Liver (tissue), 9 donors: Measurements from ENCODE around the gene APOBEC3H. TPM values are rescaled to one million over a fixed set of nuclear protein-coding genes. Genes with fewer than 3 reads are reported as not detected.

ENCODE experiments used
- DNase-seq: peaks from one replicate; pipeline ENCODE4 v3.0.0-alpha.2; 2017; ENCODE audit warnings: low spot score
- H3K27ac ChIP-seq, 2 donors: one replicate each; pipeline ENCODE4 v1.7.0; 2013; ENCODE audit warnings: inconsistent platforms in 2 of 2, low read length in 2 of 2, control low read depth in 1 of 2, low read depth in 1 of 2, mild to moderate bottlenecking in 1 of 2
- H3K27me3 ChIP-seq, 4 donors: one replicate each; pipeline versions ENCODE4 v1.6.1 to v1.7.0; 2013; ENCODE audit warnings: low read length in 3 of 4, inconsistent platforms in 1 of 4, mild to moderate bottlenecking in 1 of 4, moderate library complexity in 1 of 4; ENCODE audit not compliant: control insufficient read depth in 4 of 4, insufficient read depth in 4 of 4
- H3K36me3 ChIP-seq, 4 donors: one replicate each; pipeline versions ENCODE4 v1.6.1 to v1.7.0; 2013; ENCODE audit warnings: low read length in 3 of 4, mild to moderate bottlenecking in 3 of 4, low read depth in 1 of 4, moderate library complexity in 1 of 4; ENCODE audit not compliant: control insufficient read depth in 4 of 4, insufficient read depth in 3 of 4
- H3K4me1 ChIP-seq, 4 donors: one replicate each; pipeline versions ENCODE4 v1.6.1 to v1.7.0; 2013; ENCODE audit warnings: low read length in 3 of 4, mild to moderate bottlenecking in 3 of 4, moderate library complexity in 1 of 4; ENCODE audit not compliant: control insufficient read depth in 4 of 4, insufficient read depth in 4 of 4
- H3K4me3 ChIP-seq, 3 donors: one replicate each; pipeline versions ENCODE4 v1.6.1 to v1.7.0; 2013; ENCODE audit warnings: low read length in 3 of 3, control low read depth in 1 of 3, low read depth in 1 of 3, mild to moderate bottlenecking in 1 of 3
- H3K9ac ChIP-seq, 2 donors: one replicate each; pipeline ENCODE4 v1.7.0; 2013; ENCODE audit warnings: low read length in 2 of 2, mild to moderate bottlenecking in 2 of 2, moderate library complexity in 2 of 2, control low read depth in 1 of 2, low read depth in 1 of 2
- H3K9me3 ChIP-seq, 4 donors: one replicate each; pipeline versions ENCODE4 v1.6.1 to v1.7.0; 2013; ENCODE audit warnings: low read length in 3 of 4; ENCODE audit not compliant: control insufficient read depth in 4 of 4
- EGR1 ChIP-seq, 2 donors: IDR thresholded peaks; 2 replicates each; pipeline ENCODE4 v1.6.1; 2016 to 2018; ENCODE audit warnings: antibody characterized with exemption in 2 of 2, low read depth in 2 of 2
- FOXA1 ChIP-seq: IDR thresholded peaks from 2 replicates; pipeline ENCODE4 v1.6.1; 2016; ENCODE audit warnings: antibody characterized with exemption
- FOXA2 ChIP-seq: IDR thresholded peaks from 2 replicates; pipeline ENCODE4 v1.6.1; 2016; ENCODE audit warnings: antibody characterized with exemption
- GABPA ChIP-seq, 2 donors: IDR thresholded peaks in 1 of 2; conservative IDR thresholded peaks in 1 of 2; 2 replicates each; pipeline ENCODE4 v1.6.1; 2016; ENCODE audit warnings: antibody characterized with exemption in 2 of 2, mild to moderate bottlenecking in 1 of 2, moderate library complexity in 1 of 2
- HNF4A ChIP-seq, 2 donors: conservative IDR thresholded peaks; 2 replicates each; pipeline ENCODE4 v1.6.1; 2016; ENCODE audit warnings: antibody characterized with exemption in 2 of 2, mild to moderate bottlenecking in 2 of 2
- HNF4G ChIP-seq: IDR thresholded peaks from 2 replicates; pipeline ENCODE4 v1.6.1; 2016; ENCODE audit warnings: antibody characterized with exemption
- JUND ChIP-seq, 2 donors: IDR thresholded peaks; 2 replicates each; pipeline ENCODE4 v1.6.1; 2016; ENCODE audit warnings: antibody characterized with exemption in 2 of 2
- NR2F2 ChIP-seq: IDR thresholded peaks from 2 replicates; pipeline ENCODE4 v1.6.1; 2016; ENCODE audit warnings: antibody characterized with exemption
- RXRA ChIP-seq, 2 donors: IDR thresholded peaks; 2 replicates each; pipeline ENCODE4 v1.6.1; 2017 to 2018; ENCODE audit warnings: antibody characterized with exemption in 2 of 2, mild to moderate bottlenecking in 1 of 2
- TAF1 ChIP-seq: conservative IDR thresholded peaks from 2 replicates; pipeline ENCODE4 v1.6.1; 2016; ENCODE audit warnings: antibody characterized with exemption, mild to moderate bottlenecking
- YY1 ChIP-seq: IDR thresholded peaks from 2 replicates; pipeline ENCODE4 v1.6.1; 2016; ENCODE audit warnings: antibody characterized with exemption, mild to moderate bottlenecking
- WGBS: extraction: QIAGEN DNeasy Blood & Tissue Kit; methylation state at CpG from one replicate; pipeline ENCODE4 v1.1.7; 2013; 5-methylcytosine and 5-hydroxymethylcytosine counted together
- polyA plus RNA-seq, 2 donors: library from polyadenylated mRNA; stranded (reverse) in 1 of 2; unstranded in 1 of 2; fragments of 200-250 nt in 1 of 2; fragments of >200 nt in 1 of 2; fragmentation: Nextera tagmentation in 1 of 2; extraction: Ambion mirVana in 1 of 2; gene quantifications; one replicate each; pipeline versions ENCODE4 v1.2.1 to v1.2.3, GENCODE V29; 2013 to 2015
- total RNA-seq, 2 donors: library from RNA; depleted of rRNA; stranded (reverse); fragments of >200 nt; gene quantifications; one replicate each; pipeline ENCODE4 v1.2.3, GENCODE V29; 2014
- TF ChIP-seq, protein P1 (sequence below): IDR thresholded peaks from 2 replicates; pipeline ENCODE4 v1.6.1; 2016; ENCODE audit warnings: antibody characterized with exemption, mild to moderate bottlenecking
- TF ChIP-seq, protein P2 (sequence below): fragments of 150-350 bp; IDR thresholded peaks from 2 replicates; pipeline ENCODE4 v1.5.1; 2017; ENCODE audit warnings: improper control_type of control experiment, low read depth, low read length; ENCODE audit not compliant: missing input control
- TF ChIP-seq, protein P3 (sequence below): IDR thresholded peaks from 2 replicates; pipeline ENCODE4 v1.6.1; 2016; ENCODE audit warnings: antibody characterized with exemption
- TF ChIP-seq, protein P4 (sequence below): IDR thresholded peaks from 2 replicates; pipeline ENCODE4 v1.6.1; 2016; ENCODE audit warnings: antibody characterized with exemption
- donor health status: healthy.
- donor health status: healthy.
- donor health status: healthy.
- donor health status: healthy.
- donor health status: healthy.

Gene APOBEC3H
- total and polyA plus RNA-seq, 4 donors, result 0.25 TPM; not detected in 3

DNA sequence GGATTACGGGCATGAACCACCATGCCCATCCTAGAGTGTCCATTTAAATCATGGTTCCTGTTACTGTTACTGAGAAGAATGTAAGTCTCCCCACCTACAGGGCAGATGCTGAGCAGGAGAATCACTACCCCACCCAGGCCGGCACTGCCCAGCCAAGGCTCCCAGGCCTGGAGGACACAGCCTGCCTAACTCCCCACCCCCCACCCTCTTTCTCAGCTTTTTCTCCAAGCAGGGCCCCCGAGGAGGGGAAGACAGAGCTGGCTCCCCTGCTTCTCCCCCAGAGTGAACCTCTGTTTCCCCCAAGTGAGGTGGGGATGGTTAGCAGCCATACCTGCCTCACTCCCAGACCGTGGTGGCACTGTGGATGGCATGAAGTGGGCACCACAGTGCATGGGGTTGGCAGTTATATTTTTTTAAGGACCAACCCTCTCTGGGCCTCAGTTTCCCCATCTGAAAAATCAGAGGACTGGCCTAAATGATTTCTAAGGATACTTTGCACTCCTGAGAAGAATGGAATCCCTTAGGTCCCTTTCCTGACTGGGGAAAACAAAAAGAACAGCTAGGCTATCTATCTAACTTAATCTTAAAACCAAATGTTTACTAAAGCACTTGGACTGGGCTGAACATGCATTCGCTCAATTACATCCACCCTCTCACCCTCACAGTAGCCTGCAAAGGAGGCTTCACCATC lies 50.4 kb downstream of the APOBEC3H start:
- Histone ChIP-seq H3K4me3 (no peak overlapping the region), H3K9me3 (no peaks in the 10 kb centered on the region), H3K27me3 (no peaks in the 10 kb centered on the region), H3K27ac (peak overlapping the region; percentile 19 to 23), H3K4me1 (peaks cover 13 to 57% (median 38%) of the 10 kb centered on the region in 4 donors), H3K36me3 (peaks cover 0 to 4% (median under 1%) of the 10 kb centered on the region in 4 donors), H3K9ac (no peak overlapping the region)
- DNase-seq, result peak; percentile 34
- TF ChIP-seq HNF4A (conservative IDR thresholded peaks at IDR 0.05) (no peak), GABPA (IDR thresholded peaks at IDR 0.05 in 1 of 2, conservative IDR thresholded peaks at IDR 0.05 in 1 of 2) (no peak), HNF4G (no peak), RXRA (IDR thresholded peaks at IDR 0.05) (no peak), FOXA2 (no peak), NR2F2 (no peak)
- TF ChIP-seq, protein P1, sequence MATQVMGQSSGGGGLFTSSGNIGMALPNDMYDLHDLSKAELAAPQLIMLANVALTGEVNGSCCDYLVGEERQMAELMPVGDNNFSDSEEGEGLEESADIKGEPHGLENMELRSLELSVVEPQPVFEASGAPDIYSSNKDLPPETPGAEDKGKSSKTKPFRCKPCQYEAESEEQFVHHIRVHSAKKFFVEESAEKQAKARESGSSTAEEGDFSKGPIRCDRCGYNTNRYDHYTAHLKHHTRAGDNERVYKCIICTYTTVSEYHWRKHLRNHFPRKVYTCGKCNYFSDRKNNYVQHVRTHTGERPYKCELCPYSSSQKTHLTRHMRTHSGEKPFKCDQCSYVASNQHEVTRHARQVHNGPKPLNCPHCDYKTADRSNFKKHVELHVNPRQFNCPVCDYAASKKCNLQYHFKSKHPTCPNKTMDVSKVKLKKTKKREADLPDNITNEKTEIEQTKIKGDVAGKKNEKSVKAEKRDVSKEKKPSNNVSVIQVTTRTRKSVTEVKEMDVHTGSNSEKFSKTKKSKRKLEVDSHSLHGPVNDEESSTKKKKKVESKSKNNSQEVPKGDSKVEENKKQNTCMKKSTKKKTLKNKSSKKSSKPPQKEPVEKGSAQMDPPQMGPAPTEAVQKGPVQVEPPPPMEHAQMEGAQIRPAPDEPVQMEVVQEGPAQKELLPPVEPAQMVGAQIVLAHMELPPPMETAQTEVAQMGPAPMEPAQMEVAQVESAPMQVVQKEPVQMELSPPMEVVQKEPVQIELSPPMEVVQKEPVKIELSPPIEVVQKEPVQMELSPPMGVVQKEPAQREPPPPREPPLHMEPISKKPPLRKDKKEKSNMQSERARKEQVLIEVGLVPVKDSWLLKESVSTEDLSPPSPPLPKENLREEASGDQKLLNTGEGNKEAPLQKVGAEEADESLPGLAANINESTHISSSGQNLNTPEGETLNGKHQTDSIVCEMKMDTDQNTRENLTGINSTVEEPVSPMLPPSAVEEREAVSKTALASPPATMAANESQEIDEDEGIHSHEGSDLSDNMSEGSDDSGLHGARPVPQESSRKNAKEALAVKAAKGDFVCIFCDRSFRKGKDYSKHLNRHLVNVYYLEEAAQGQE, result no peak
- 82% methylated on average over 5 of the region's 5 CpGs for WGBS

DNA sequence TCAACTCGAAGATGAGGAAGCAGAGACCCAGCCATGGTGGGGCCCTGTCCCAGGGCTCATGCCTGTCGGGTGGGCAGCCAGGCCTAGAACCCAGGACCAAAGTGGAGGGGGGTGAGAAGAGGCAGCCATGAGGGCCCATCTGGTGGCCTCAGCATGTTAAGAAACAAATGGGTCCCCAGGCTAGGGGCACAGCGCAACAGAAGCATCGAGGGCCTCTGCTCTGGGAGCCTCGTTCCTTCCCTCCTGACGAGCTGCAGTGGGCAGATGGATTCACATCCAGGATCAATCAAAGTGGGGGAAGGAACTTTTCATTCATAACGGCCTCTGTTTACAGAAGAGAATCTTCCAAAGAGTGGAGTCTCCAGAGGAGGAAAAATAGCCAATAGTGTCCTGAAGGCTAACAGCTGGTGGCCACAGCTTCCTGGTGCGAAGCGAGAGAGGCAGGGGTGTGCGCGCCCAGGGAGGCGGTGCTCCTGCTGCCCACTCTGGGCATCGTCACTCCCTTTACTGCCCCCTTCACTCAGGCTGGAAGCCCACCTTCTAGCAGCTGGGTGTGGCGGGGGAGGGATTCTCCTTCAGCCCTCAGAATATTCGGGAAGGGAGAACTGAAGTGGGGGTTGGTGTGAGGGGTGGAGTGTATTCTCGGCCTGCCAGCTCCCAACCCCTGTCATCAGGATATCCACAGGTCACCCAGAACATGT lies 51.1 kb downstream of the APOBEC3H start:
- Histone ChIP-seq H3K4me3 (no peak overlapping the region), H3K9ac (no peak overlapping the region), H3K36me3 (peaks cover 0 to 4% (median under 1%) of the 10 kb centered on the region in 4 donors), H3K27ac (peak overlapping the region; percentile 19 to 23), H3K27me3 (no peaks in the 10 kb centered on the region), H3K9me3 (no peaks in the 10 kb centered on the region), H3K4me1 (peaks cover 16 to 61% (median 40%) of the 10 kb centered on the region in 4 donors)
- DNase-seq, result peak; percentile 31
- TF ChIP-seq, protein P2, sequence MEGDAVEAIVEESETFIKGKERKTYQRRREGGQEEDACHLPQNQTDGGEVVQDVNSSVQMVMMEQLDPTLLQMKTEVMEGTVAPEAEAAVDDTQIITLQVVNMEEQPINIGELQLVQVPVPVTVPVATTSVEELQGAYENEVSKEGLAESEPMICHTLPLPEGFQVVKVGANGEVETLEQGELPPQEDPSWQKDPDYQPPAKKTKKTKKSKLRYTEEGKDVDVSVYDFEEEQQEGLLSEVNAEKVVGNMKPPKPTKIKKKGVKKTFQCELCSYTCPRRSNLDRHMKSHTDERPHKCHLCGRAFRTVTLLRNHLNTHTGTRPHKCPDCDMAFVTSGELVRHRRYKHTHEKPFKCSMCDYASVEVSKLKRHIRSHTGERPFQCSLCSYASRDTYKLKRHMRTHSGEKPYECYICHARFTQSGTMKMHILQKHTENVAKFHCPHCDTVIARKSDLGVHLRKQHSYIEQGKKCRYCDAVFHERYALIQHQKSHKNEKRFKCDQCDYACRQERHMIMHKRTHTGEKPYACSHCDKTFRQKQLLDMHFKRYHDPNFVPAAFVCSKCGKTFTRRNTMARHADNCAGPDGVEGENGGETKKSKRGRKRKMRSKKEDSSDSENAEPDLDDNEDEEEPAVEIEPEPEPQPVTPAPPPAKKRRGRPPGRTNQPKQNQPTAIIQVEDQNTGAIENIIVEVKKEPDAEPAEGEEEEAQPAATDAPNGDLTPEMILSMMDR, result no peak
- no peak for TF ChIP-seq TAF1
- no peak for TF ChIP-seq EGR1 (IDR thresholded peaks at IDR 0.05; ENCODE audit: low read depth in 2 of 2)
- TF ChIP-seq, protein P3, sequence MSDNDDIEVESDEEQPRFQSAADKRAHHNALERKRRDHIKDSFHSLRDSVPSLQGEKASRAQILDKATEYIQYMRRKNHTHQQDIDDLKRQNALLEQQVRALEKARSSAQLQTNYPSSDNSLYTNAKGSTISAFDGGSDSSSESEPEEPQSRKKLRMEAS, result no peak
- TF ChIP-seq, protein P4, sequence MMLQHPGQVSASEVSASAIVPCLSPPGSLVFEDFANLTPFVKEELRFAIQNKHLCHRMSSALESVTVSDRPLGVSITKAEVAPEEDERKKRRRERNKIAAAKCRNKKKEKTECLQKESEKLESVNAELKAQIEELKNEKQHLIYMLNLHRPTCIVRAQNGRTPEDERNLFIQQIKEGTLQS, result no peak
- TF ChIP-seq JUND (IDR thresholded peaks at IDR 0.05), result no peak
- TF ChIP-seq, protein P1, result no peak
- no peak for TF ChIP-seq YY1
- TF ChIP-seq GABPA (IDR thresholded peaks at IDR 0.05 in 1 of 2, conservative IDR thresholded peaks at IDR 0.05 in 1 of 2), result no peak
- TF ChIP-seq FOXA1, result no peak
- TF ChIP-seq HNF4A (conservative IDR thresholded peaks at IDR 0.05), result no peak
- no peak for TF ChIP-seq HNF4G
- WGBS, result 80% methylated on average over 16 of the region's 16 CpGs
